ENCODE results near the gene GTF3C1.
"Not testable (repeated sequence)": the region's sequence is repeated elsewhere in the genome, so short reads cannot be mapped to it uniquely, and the experiment has no call there.

Gene GTF3C1

DNA sequence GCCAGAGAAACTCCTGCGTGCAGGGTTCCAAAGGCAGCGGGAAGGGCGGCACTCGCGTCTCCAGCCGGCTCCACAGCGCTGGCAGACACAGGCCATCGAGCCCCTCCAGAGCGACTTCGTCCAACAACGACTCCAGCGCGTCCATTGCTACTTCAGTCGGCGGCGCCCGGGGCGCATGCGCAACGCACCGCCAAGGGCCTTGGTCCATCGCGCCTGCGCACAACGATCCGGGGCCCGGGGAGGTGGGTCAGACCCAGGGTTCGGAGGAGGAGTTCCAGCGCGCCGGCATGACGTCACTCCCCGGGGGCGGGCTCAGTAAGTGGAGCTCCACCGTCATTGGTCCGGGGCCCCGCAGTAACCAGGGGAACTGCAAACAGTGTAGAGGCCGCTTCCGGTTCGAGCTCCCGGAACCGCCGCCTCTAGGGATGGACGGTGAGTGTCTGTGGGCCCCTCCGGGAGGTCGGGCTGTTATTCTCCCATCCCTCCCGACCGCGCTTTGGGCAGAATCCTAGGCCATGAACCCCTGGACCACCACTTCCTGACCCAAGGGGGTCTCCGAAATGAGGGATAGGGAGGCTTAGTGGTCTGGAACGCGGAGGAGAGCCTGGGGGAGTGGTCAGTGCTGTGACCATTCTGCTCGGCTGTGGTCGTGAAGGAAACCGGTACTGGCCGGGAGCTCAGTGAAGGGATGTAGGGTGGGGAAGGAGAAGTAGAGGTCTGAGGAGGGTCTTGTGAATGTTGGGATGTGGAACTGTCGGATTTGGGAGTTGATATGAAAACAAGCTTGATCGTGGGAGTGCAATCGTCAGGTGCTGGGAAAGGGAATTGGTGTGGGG lies at the start of gene GTF3C1, which contains the start of gene KATNIP:
GTF3C1 (minus strand) TSS at position 168 of the 836 bp plus-strand sequence; CDS start at position 145, 23 bp downstream.
KATNIP (plus strand) TSS at position 399 of the 836 bp plus-strand sequence; CDS start at position 426, 27 bp downstream.
- peak; percentile 99 for DNase-seq

DNA sequence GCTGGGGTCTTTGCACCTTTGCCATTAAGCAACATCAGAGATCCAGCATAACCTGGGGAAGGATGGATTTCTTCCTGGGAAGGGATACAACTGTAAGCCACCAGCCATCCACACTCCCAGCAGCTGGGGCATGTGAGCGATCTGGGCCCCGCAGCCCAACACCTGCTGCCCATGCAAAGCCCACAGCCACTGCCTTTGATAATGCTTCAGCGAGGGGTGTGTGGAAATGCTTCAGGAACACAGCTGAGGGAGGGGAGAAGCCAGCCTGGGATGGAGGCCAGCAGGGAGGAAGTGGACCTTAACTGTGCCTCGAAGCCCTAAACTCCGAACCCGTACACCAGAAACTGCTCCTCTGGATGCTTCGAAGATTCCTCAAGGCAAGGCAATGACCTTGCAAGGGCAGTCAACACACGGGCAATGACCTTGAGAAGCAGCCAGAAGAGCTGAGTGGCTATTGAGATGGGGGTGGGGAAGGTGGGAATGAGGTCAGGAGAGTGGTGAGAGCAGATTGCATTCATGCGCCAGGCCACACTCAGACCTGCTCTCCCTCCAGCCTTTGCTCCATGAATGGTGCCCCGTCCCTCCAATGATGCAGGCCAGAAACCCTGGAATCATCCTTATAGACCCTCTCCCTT lies 49.3 kb upstream of the GTF3C1 start:
- no peak for DNase-seq

DNA sequence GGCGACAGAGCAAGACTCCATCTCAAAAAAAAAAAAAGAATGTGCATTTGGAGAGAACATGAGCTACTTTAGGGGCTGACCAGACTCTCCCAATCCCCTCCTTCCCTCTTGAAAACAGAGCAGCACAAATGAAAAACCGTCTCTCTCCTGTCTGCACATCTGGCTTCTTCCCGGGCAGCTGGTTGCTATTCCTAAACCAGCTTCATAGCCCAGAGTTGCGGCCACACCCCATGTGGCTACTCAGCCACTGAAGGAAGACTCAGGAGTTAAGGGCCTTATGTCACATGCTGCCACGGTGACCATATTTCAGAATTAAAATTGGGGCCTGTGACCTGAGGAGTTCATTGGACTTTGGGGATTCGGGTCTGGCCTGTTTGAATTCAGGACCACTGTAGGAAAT lies 48.5 kb upstream of the GTF3C1 start:
- DNase-seq: no peak

GRCh38 chr16:27597361-27597760 lies 47.6 kb upstream of the GTF3C1 start:
- DNase-seq: no peak

DNA sequence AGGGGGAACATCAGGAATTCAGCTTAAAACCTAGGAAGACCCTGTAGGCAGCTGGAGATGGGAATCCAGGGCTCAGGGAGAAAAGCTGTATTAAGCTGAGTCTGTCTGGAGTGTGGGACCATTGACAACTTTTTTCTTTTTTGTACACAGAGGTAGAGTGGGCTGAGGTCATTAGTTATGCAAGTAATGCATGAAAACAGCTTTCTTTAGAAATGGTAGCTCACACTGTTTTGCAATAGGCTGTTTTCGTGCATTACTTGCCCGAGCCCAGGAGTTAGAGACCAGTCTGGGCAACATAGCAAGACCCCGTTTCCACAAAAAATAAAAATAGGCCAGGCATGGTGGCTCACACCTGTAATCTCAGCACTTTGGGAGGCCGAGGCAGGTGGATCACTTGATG lies 46.7 kb upstream of the GTF3C1 start:
- DNase-seq: no peak

GRCh38 chr16:27595993-27596392 lies 46.3 kb upstream of the GTF3C1 start:
- no peak for DNase-seq

DNA sequence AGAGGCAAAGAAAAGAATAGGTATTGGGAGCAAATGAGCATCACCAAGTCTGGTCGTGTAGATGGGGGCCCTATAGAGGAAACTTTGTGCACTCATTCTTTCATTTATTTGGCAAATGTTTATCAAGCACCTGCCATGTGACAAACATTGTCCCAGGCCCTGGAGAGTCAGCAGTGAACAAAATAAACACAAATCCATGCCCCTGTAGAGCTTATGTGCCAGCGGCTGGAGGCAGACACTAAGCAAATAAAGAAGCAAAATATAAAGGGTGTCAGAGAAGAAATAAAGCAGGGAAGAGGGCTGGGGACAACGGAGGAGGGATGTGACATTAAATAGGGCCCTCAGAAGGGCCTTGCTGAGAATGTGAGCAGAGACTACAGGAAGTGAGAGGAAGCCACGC lies 45.8 kb upstream of the GTF3C1 start:
- no peak for DNase-seq

- no peak for DNase-seq
Observed at GRCh38 chr16:27591837-27592236, 42.1 kb upstream of the GTF3C1 start.

- no peak for DNase-seq
Observed at GRCh38 chr16:27588057-27588456, 38.3 kb upstream of the GTF3C1 start.

DNA sequence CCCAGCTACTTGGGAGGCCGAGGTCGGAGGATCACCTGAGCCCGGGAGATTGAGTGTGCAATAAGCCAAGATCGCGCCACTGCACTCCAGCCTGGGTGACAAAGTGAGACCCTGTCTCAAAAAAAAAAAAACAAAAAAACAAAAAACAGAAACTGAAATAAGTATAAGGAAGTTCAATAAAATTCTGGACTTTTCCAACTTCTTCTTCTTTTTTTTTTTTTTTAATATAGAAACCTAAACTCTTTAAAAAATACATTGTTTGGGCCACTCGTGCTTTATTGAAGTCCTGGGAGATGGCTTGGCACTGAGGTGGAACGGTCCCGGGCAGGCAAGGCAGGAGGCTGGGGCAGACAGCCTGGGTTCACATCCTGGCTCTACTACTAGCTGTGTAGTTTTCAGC lies 37.0 kb upstream of the GTF3C1 start:
- no peak for DNase-seq

GRCh38 chr16:27585200-27585599 lies 35.5 kb upstream of the GTF3C1 start:
- DNase-seq: no peak

GRCh38 chr16:27583634-27584033 lies 33.9 kb upstream of the GTF3C1 start:
- DNase-seq: no peak

DNA sequence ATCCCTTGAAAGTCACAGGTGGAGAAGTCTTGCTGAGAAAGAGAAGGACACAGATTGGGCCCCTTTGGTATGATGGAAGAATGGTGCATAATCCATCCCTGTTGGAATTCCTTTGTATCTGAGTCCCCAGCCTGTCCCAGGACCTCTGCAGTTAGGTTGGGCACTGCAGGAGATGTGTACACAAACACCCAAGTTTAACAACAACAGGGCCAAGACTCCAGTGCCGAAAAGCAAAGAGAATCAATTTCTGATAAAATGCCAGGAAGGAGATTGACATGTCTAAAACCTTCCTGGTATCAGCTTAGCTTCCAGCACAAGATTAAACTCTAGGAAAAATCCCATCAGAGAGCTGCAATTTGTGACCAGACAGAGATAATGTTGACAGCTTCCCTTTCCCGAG lies 33.2 kb upstream of the GTF3C1 start:
- no peak for DNase-seq

DNA sequence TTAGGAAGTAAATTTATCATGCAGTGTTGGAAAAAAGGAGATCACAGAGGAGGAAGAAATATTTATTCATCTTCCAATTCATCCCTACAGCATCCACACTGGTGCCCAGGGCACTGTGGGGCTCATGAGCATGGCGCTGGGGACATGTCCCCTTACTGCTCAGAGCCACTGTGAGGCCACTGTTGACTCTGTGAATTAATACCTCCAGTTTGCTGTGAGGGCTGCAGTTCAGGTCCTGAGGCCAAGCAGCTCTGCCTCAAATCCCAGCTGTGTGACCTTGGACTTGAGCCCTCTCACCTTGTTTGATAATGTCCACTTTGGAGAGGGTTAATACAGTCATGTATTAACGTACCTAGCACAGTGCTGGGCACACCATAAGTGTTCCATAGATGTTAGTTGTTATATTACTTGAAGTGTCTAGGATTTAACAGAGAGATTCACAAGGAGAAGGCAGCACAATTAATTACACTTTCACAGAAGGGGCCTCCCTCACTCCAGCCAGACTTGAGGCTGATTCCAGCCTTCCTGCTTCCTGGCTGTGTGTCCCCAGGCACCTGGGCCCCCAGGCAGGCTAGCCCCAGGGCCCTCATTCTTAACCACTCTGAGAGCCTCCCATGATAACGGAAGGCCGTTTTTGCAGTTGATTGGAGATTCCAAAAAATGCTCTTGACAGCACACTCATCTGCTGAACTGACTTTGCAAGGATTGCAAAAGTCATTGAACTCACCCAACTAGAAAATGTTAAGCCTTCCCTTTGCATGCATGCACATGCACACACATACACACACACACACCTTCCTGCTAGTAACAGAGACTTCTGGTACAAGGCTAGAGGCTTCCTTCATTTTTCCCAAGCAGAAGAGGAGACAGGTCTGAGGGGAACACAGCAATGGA lies 29.6 kb upstream of the GTF3C1 start:
- peak; percentile 56 for DNase-seq

- no peak for DNase-seq
Observed at GRCh38 chr16:27576729-27577128, 27.0 kb upstream of the GTF3C1 start.

- DNase-seq: peak; percentile 15
Observed at GRCh38 chr16:27572711-27573110, 23.0 kb upstream of the GTF3C1 start.

DNA sequence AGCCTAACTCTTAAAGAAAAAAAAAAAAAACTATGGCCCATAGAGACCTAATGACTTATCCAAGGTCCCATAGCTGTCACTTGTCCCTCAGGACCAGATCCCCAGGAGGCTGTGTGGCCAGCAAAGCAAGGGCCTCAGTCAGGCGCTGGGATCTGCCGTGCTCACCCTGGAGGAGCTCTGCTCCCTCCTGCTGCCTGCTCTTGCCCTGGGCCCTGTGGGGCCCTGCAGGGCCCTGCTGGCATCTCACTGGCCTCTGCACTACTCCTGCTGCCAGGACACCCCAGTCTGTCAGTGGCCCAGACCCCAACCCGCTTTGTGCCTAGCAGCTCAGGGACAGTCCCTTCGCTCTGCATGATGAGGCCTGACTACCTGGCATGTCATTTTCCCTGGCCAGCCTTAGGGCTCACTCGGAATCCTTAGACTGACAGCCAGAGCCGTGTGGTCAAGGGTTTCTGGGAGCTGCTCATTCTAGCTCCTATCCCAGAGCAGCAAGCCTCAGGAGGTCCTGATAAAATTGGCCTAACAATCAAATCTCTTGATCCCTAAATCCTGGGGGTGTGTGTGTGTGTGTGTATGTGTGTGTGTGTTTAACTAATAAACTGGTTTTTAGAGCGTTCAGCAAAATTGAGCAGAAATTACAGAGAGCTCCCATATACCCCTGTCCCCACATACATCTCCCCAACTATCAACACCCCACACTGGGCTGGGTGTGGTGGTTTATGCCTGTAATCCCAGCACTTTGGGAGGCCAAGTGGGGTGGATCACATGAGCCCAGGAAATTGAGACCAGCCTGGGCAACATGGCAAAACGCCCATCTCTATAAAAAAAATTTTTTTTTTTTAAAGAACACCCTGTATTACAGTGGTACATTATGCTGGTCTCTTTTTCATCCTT lies 22.0 kb upstream of the GTF3C1 start:
- DNase-seq: no peak

GRCh38 chr16:27570986-27571385 lies 21.3 kb upstream of the GTF3C1 start:
- DNase-seq: not testable (repeated sequence)

DNA sequence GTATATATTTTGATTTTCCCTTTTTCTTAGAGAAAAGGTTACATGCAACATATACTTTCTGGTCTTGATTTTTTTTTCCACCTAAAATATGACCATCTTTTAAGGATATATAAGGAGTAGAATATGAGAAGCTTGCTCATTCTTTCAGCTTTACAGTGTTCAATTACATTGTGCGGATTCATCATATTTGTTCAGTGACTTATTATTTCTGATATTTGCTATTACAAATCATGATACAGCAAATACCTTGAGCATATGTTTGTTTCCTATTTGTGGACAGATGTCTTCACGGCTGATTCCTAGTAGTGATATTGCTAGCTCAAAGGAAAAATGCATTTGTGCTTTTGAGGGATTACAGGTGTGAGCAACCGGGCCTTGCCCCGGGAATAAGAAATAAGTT lies 18.4 kb upstream of the GTF3C1 start:
- no peak for DNase-seq

GRCh38 chr16:27566417-27566816 lies 16.7 kb upstream of the GTF3C1 start:
- DNase-seq: no peak

DNA sequence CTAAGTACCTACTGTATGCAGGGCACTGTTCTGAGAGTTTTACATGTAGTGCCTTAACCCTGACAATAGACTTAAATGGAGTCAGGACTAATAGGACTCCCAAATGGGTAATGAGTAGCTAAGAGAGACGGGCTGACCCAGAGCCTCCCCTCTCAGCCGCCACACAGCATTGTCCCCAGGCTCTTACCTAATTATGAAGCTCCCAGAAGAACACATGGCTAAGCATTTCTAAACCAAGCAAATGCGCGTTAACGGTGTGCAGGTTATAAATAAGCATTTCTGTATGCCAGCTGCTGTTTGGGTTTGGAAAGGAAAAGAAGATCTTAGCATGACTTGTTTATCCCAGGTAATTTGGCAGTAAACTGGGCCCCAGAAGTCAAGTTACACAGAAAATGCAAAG lies 14.5 kb upstream of the GTF3C1 start:
- DNase-seq: no peak

DNA sequence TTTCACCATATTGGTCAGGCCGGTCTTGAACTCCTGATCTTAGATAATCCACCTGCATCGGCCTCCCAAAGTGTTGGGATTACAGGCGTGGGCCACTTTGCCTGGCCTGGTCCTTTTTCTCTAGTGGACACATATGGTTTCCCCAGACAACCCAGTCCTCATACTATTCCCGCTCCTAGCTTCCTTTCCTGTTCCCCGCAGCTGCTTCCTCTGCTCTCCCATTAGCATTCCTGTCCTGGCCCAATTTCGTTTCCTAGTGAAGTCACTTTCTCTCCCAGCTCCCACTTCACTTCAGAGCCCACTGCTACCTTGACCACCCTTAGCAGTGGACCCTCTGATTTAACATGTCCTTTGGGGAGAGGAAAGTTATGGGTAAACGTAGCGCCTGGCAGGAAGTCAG lies 11.5 kb upstream of the GTF3C1 start:
- DNase-seq: no peak

Data from fibroblast of upper back skin (primary cell).